Brain microvascular endothelial cell (primary cell): ENCODE measurements around the gene DDX25.

Source experiments
- DNase-seq: peaks from one replicate; pipeline ENCODE4 v3.0.0-alpha.2; 2020
- H3K27ac ChIP-seq: fragments of 250-450 bp; sonication (Bioruptor Pico); 2 replicates; pipeline ENCODE4 v1.5.1; 2020; ENCODE audit warnings: mild to moderate bottlenecking, moderate library complexity
- H3K27me3 ChIP-seq: fragments of 250-450 bp; sonication (Bioruptor Pico); replicated peaks from 2 replicates; pipeline ENCODE4 v1.5.1; 2020; ENCODE audit warnings: mild to moderate bottlenecking
- H3K36me3 ChIP-seq: fragments of 250-450 bp; sonication (Bioruptor Pico); replicated peaks from 2 replicates; pipeline ENCODE4 v1.5.1; 2020; ENCODE audit warnings: mild to moderate bottlenecking
- H3K4me3 ChIP-seq: 2 replicates; pipeline ENCODE4 v1.5.1; 2011; ENCODE audit warnings: low read depth, mild to moderate bottlenecking, control low read depth, low read length, moderate library complexity
- CTCF ChIP-seq: IDR thresholded peaks from 2 replicates; pipeline ENCODE4 v1.5.1; 2011; ENCODE audit warnings: low read depth, mild to moderate bottlenecking, moderate library complexity, low read length, control low read depth, inconsistent platforms; ENCODE audit errors: missing control alignments
- in situ Hi-C: cut with HindIII; loops from 2 replicates; pipeline ENCODE4 v1.10.0; 2017; ENCODE audit warnings: low sequenced_read_pairs, low pct_ligation_motif_present

DDX25 gene

GRCh38 chr11:125948278-125949051 lies 44.2 kb downstream of the DDX25 start:
- Histone ChIP-seq H3K4me3 (no peak overlapping the region), H3K36me3 (no peaks in the 10 kb centered on the region), H3K27me3 (no peaks in the 10 kb centered on the region), H3K27ac (no peak overlapping the region)
- TF ChIP-seq CTCF: no peak
- in situ Hi-C loops: loop anchor here (25.0 kb wide), 1 partner anchor 239 kb away; no protein-coding TSS in a partner anchor
- no peak for DNase-seq

GRCh38 chr11:125949271-125950177 lies 45.2 kb downstream of the DDX25 start:
- no peak overlapping the region for H3K4me3 ChIP-seq
- in situ Hi-C loops: loop anchor here (25.0 kb wide), 1 partner anchor 238 kb away; no protein-coding TSS in a partner anchor
- H3K27ac ChIP-seq: no peak overlapping the region
- no peaks in the 10 kb centered on the region for H3K36me3 ChIP-seq
- DNase-seq: no peak
- H3K27me3 ChIP-seq: no peaks in the 10 kb centered on the region
- no peak for TF ChIP-seq CTCF

GRCh38 chr11:125950178-125950490 lies 45.8 kb downstream of the DDX25 start:
- DNase-seq: no peak
- Histone ChIP-seq H3K27ac (no peak overlapping the region), H3K27me3 (no peaks in the 10 kb centered on the region), H3K4me3 (no peak overlapping the region), H3K36me3 (no peaks in the 10 kb centered on the region)
- no peak for TF ChIP-seq CTCF
- in situ Hi-C loops: no loop called here

GRCh38 chr11:125950696-125951651 lies 46.7 kb downstream of the DDX25 start:
- Histone ChIP-seq H3K36me3 (no peaks in the 10 kb centered on the region), H3K4me3 (no peak overlapping the region), H3K27me3 (no peaks in the 10 kb centered on the region), H3K27ac (no peak overlapping the region)
- in situ Hi-C loops: no loop called here
- TF ChIP-seq CTCF: no peak
- no peak for DNase-seq

GRCh38 chr11:125951731-125952130 lies 47.4 kb downstream of the DDX25 start:
- Histone ChIP-seq H3K27ac (no peak overlapping the region), H3K4me3 (no peak overlapping the region), H3K36me3 (no peaks in the 10 kb centered on the region), H3K27me3 (no peaks in the 10 kb centered on the region)
- in situ Hi-C loops: no loop called here
- DNase-seq: no peak
- TF ChIP-seq CTCF: no peak
